Neuronal stem cell (in vitro differentiated cells): ENCODE data around the gene MBD3L4.
"Not testable (repeated sequence)": the region's sequence is repeated elsewhere in the genome, so short reads cannot be mapped to it uniquely, and the experiment has no call there.

Experiments used
- DNase-seq: peaks from one replicate; pipeline ENCODE4 v3.0.0-alpha.2; 2013; ENCODE audit warnings: low spot score
- H2AFZ ChIP-seq: one replicate; pipeline ENCODE4 v1.6.1; 2013; ENCODE audit warnings: mild to moderate bottlenecking, low read length, inconsistent platforms
- H2AK5ac ChIP-seq: 2 replicates; pipeline ENCODE4 v1.6.1; 2013; ENCODE audit warnings: low read depth, mild to moderate bottlenecking, inconsistent platforms, low read length, moderate library complexity, mixed read lengths
- H2BK120ac ChIP-seq: 2 replicates; pipeline ENCODE4 v1.6.1; 2013; ENCODE audit warnings: low read depth, mild to moderate bottlenecking, inconsistent platforms, low read length, moderate library complexity, mixed read lengths
- H2BK12ac ChIP-seq: one replicate; pipeline ENCODE4 v1.6.1; 2013; ENCODE audit warnings: low read length, inconsistent platforms
- H2BK15ac ChIP-seq: 2 replicates; pipeline ENCODE4 v1.6.1; 2013; ENCODE audit warnings: mild to moderate bottlenecking, low read length, inconsistent platforms, mixed read lengths
- H2BK5ac ChIP-seq: one replicate; pipeline ENCODE4 v1.6.1; 2013; ENCODE audit warnings: inconsistent platforms, mild to moderate bottlenecking, low read length, moderate library complexity
- H3K14ac ChIP-seq: one replicate; pipeline ENCODE4 v1.6.1; 2013; ENCODE audit warnings: low read length, inconsistent platforms
- H3K18ac ChIP-seq: 2 replicates; pipeline ENCODE4 v1.6.1; 2013; ENCODE audit warnings: low read length, inconsistent platforms
- H3K23ac ChIP-seq: 2 replicates; pipeline ENCODE4 v1.6.1; 2013; ENCODE audit warnings: low read depth, mild to moderate bottlenecking, mixed read lengths, low read length, inconsistent platforms; ENCODE audit not compliant: poor library complexity
- H3K27ac ChIP-seq: replicated peaks from 3 replicates; pipeline ENCODE4 v1.5.1; 2013; ENCODE audit warnings: low read length, inconsistent platforms
- H3K27me3 ChIP-seq, 3 experiments: 2 replicates each; pipeline ENCODE4 v1.6.1; 2013; ENCODE audit warnings: low read length in 3 of 3, mild to moderate bottlenecking in 2 of 3, inconsistent platforms in 1 of 3, low read depth in 1 of 3, mixed read lengths in 1 of 3, moderate library complexity in 1 of 3; ENCODE audit not compliant: control insufficient read depth in 3 of 3, insufficient read depth in 3 of 3
- H3K36me3 ChIP-seq, 2 donors: replicated peaks in 1 of 2; 2 replicates each; pipeline ENCODE4 v1.6.1; 2013; ENCODE audit warnings: low read length in 2 of 2; ENCODE audit not compliant: control insufficient read depth in 2 of 2, insufficient read depth in 2 of 2
- H3K4ac ChIP-seq: 2 replicates; pipeline ENCODE4 v1.6.1; 2013; ENCODE audit warnings: inconsistent platforms, mild to moderate bottlenecking, low read length, moderate library complexity
- H3K4me1 ChIP-seq, 2 donors: 1 replicate in 1 of 2; 2 replicates in 1 of 2; pipeline ENCODE4 v1.6.1; 2013; ENCODE audit warnings: low read length in 2 of 2, low read depth in 1 of 2; ENCODE audit not compliant: control insufficient read depth in 2 of 2, insufficient read depth in 1 of 2
- H3K4me2 ChIP-seq: one replicate; pipeline ENCODE4 v1.6.1; 2013; ENCODE audit warnings: mild to moderate bottlenecking, low read length, inconsistent platforms; ENCODE audit not compliant: insufficient read depth, poor library complexity, severe bottlenecking
- H3K4me3 ChIP-seq, 2 donors: 2 replicates each; pipeline ENCODE4 v1.5.1; 2013; ENCODE audit warnings: low read length in 2 of 2, mild to moderate bottlenecking in 2 of 2, inconsistent platforms in 1 of 2, moderate library complexity in 1 of 2
- H3K79me1 ChIP-seq: one replicate; pipeline ENCODE4 v1.6.1; 2013; ENCODE audit warnings: low read depth, mild to moderate bottlenecking, inconsistent platforms, low read length, moderate library complexity
- H3K9ac ChIP-seq: one replicate; pipeline ENCODE4 v1.6.1; 2013; ENCODE audit warnings: mild to moderate bottlenecking, low read depth, low read length, inconsistent platforms; ENCODE audit not compliant: poor library complexity
- H3K9me3 ChIP-seq, 2 donors: replicated peaks in 1 of 2; 2 replicates each; pipeline versions ENCODE3 to v1.6.1; 2013; ENCODE audit warnings: low read length in 2 of 2, mild to moderate bottlenecking in 2 of 2, inconsistent platforms in 1 of 2, low read depth in 1 of 2, mixed read lengths in 1 of 2, moderate library complexity in 1 of 2; ENCODE audit not compliant: control insufficient read depth in 2 of 2, insufficient read depth in 1 of 2
- H4K8ac ChIP-seq: one replicate; pipeline ENCODE4 v1.6.1; 2013; ENCODE audit warnings: low read depth, mild to moderate bottlenecking, inconsistent platforms, low read length, moderate library complexity
- H4K91ac ChIP-seq: one replicate; pipeline ENCODE4 v1.6.1; 2013; ENCODE audit warnings: low read length, low read depth, mild to moderate bottlenecking, inconsistent platforms; ENCODE audit not compliant: poor library complexity
- WGBS, 2 donors: extraction: QIAGEN DNeasy Blood & Tissue Kit; methylation state at CpG; one replicate each; pipeline ENCODE4 v1.1.7; 2013; ENCODE audit warnings: missing lambda C conversion rate in 2 of 2, mixed read lengths in 1 of 2; ENCODE audit not compliant: insufficient read length in 2 of 2, insufficient replicate concordance in 1 of 2; ENCODE audit errors: extremely low coverage in 2 of 2; 5-methylcytosine and 5-hydroxymethylcytosine counted together

MBD3L4 gene

DNA sequence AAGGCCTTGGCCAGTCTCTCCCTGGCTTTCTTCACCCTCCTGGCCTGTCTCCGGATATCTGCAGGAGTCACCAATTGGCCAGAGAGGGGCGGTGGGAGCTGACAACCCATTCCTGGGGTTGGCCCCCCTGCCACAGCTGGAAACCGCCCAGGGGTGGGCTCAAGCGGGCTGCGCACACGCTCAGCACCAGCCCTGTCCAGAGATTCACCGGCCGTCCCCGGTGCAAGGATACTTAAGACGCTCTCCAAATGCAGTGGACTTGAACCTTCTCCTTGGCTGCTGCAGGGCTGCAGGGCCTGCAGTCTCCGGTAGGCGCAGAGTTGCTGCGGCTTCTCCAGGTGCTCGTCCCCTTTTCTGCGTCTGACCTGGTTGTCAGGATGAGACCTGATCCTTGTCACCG lies 16.4 kb upstream of the MBD3L4 start:
- not testable (repeated sequence) for H2BK12ac ChIP-seq, H3K4ac ChIP-seq, H3K9ac ChIP-seq, DNase-seq, H4K91ac ChIP-seq, H3K14ac ChIP-seq, H3K36me3 ChIP-seq, H3K9me3 ChIP-seq, H2BK5ac ChIP-seq, H3K79me1 ChIP-seq, H2BK15ac ChIP-seq, H3K27me3 ChIP-seq, H2BK120ac ChIP-seq, H4K8ac ChIP-seq, H2AK5ac ChIP-seq, H3K27ac ChIP-seq, H3K18ac ChIP-seq, H2AFZ ChIP-seq, H3K23ac ChIP-seq, H3K4me3 ChIP-seq, H3K4me1 ChIP-seq, H3K4me2 ChIP-seq
- WGBS, 2 donors = no CpG with 5 or more reads among the region's 16 CpGs

DNA sequence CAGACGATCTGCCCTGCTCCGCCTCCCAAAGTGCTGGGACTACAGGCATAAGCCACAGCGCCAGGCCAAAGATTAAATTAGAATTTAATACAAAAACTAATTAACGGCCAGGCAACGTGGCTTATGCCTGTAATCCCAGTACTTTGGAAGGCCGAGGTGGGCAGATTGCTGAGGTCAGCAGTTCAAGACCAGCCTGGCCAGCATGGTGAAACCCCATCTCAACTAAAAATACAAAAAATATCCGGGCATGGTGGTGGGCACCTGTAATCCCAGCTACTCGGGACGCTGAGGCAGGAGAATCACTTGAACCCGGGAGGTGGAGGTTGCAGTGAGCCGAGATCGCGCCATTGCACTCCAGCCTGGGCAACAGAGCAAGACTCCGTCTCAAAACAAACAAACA lies 15.7 kb upstream of the MBD3L4 start:
- H3K27me3 ChIP-seq, H2BK12ac ChIP-seq, H4K91ac ChIP-seq, H3K14ac ChIP-seq, H2BK5ac ChIP-seq, H3K4ac ChIP-seq, H3K79me1 ChIP-seq, H2BK120ac ChIP-seq, H3K9ac ChIP-seq, H3K9me3 ChIP-seq, H3K4me3 ChIP-seq, H2AK5ac ChIP-seq, H3K36me3 ChIP-seq, H4K8ac ChIP-seq, H3K23ac ChIP-seq, H2BK15ac ChIP-seq, H3K27ac ChIP-seq, DNase-seq, H2AFZ ChIP-seq, H3K4me1 ChIP-seq, H3K18ac ChIP-seq, H3K4me2 ChIP-seq: not testable (repeated sequence)
- no CpG with 5 or more reads among the region's 14 CpGs for WGBS, 2 donors

GRCh38 chr19:7054635-7055368 lies 14.8 kb upstream of the MBD3L4 start:
- WGBS, 2 donors = no CpG with 5 or more reads among the region's 14 CpGs
- H2BK5ac ChIP-seq, H3K9me3 ChIP-seq, H3K9ac ChIP-seq, H3K36me3 ChIP-seq, H3K18ac ChIP-seq, H2BK15ac ChIP-seq, H3K4me2 ChIP-seq, H3K23ac ChIP-seq, H3K79me1 ChIP-seq, DNase-seq, H3K27me3 ChIP-seq, H4K91ac ChIP-seq, H3K14ac ChIP-seq, H2BK120ac ChIP-seq, H3K4ac ChIP-seq, H3K4me3 ChIP-seq, H2AK5ac ChIP-seq, H2AFZ ChIP-seq, H4K8ac ChIP-seq, H2BK12ac ChIP-seq, H3K27ac ChIP-seq, H3K4me1 ChIP-seq: not testable (repeated sequence)

DNA sequence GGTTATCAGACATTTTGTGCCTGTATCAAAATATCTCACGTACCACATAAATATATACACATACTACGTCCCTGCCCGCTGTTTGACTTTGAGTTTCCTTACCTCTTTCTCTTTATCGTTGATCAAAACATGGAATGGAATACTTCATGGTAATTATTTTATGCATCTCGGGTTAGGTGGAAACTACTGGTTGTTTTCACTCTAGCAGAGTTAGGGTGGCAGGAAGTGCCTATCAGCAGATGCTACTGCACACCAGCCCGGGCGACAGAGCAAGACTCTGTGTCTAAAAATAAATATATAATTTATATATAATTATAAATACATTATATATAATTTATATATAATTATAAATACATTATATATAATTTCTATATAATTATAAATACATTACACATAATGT lies 12.9 kb upstream of the MBD3L4 start:
- not testable (repeated sequence) for H3K14ac ChIP-seq, H2BK15ac ChIP-seq, H3K27me3 ChIP-seq, H3K36me3 ChIP-seq, DNase-seq, H3K9ac ChIP-seq, H3K4me1 ChIP-seq, H3K18ac ChIP-seq, H2AFZ ChIP-seq, H3K23ac ChIP-seq, H3K4me3 ChIP-seq, H4K91ac ChIP-seq, H2BK12ac ChIP-seq, H3K4me2 ChIP-seq, H2AK5ac ChIP-seq, H3K9me3 ChIP-seq, H2BK5ac ChIP-seq, H2BK120ac ChIP-seq, H4K8ac ChIP-seq, H3K79me1 ChIP-seq, H3K27ac ChIP-seq, H3K4ac ChIP-seq
- WGBS, 2 donors = no CpG with 5 or more reads among the region's 7 CpGs
